Astrocyte (in vitro differentiated cells and primary cell): ENCODE data around the gene RAE1. TPM values are rescaled to one million over a fixed set of nuclear protein-coding genes. Genes with fewer than 3 reads are reported as not detected.

Experiments
- DNase-seq: peaks from one replicate; pipeline ENCODE4 v3.0.0-alpha.2; 2010; ENCODE audit warnings: low read depth
- FAIRE-seq: peaks from 2 replicates; lab custom pipeline; 2011; peaks lifted over from hg19 to GRCh38; lab: Jason Lieb, UNC
- H2AFZ ChIP-seq: 2 replicates; pipeline ENCODE4 v1.6.0; 2012; ENCODE audit warnings: low read depth, low read length, inconsistent platforms
- H3K27ac ChIP-seq: 2 replicates; pipeline ENCODE4 v1.5.1; 2011; ENCODE audit warnings: low read depth, low read length, inconsistent platforms
- H3K27me3 ChIP-seq: 2 replicates; pipeline ENCODE4 v1.6.0; 2011; ENCODE audit warnings: low read length, inconsistent platforms; ENCODE audit not compliant: insufficient read depth
- H3K36me3 ChIP-seq: 2 replicates; pipeline ENCODE4 v1.5.1; 2011; ENCODE audit warnings: low read length, inconsistent platforms; ENCODE audit not compliant: insufficient read depth
- H3K4me1 ChIP-seq: 2 replicates; pipeline ENCODE4 v1.5.1; 2011; ENCODE audit warnings: low read length, inconsistent platforms; ENCODE audit not compliant: insufficient read depth
- H3K4me2 ChIP-seq: 2 replicates; pipeline ENCODE4 v1.6.0; 2012; ENCODE audit warnings: low read length, inconsistent platforms
- H3K4me3 ChIP-seq: 2 replicates; pipeline ENCODE4 v1.5.1; 2011; ENCODE audit warnings: low read depth, mild to moderate bottlenecking, low read length, inconsistent platforms; ENCODE audit not compliant: insufficient read depth
- H3K79me2 ChIP-seq: 2 replicates; pipeline ENCODE4 v1.6.0; 2012; ENCODE audit warnings: mild to moderate bottlenecking, low read length, inconsistent platforms; ENCODE audit not compliant: insufficient read depth
- H3K9ac ChIP-seq: 2 replicates; pipeline ENCODE4 v1.6.0; 2012; ENCODE audit warnings: mild to moderate bottlenecking, low read length, inconsistent platforms
- H3K9me3 ChIP-seq: 2 replicates; pipeline ENCODE4 v1.5.1; 2012; ENCODE audit warnings: low read depth, mild to moderate bottlenecking, low read length, inconsistent platforms; ENCODE audit not compliant: insufficient read depth
- H4K20me1 ChIP-seq: 2 replicates; pipeline ENCODE4 v1.6.0; 2012; ENCODE audit warnings: low read length, inconsistent platforms; ENCODE audit not compliant: insufficient read depth
- H3K27ac Mint-ChIP-seq: one replicate; pipeline ENCODE4 v1.8.0; 2021; ENCODE audit warnings: mild to moderate bottlenecking, mixed read lengths; ENCODE audit not compliant: unreplicated experiment
- H3K27me3 Mint-ChIP-seq: one replicate; pipeline ENCODE4 v1.8.0; 2021; ENCODE audit warnings: low read depth, mixed read lengths; ENCODE audit not compliant: unreplicated experiment
- H3K36me3 Mint-ChIP-seq: one replicate; pipeline ENCODE4 v1.8.0; 2021; ENCODE audit warnings: low read depth, mixed read lengths; ENCODE audit not compliant: unreplicated experiment
- H3K4me1 Mint-ChIP-seq: one replicate; pipeline ENCODE4 v1.8.0; 2021; ENCODE audit warnings: low read depth, mixed read lengths; ENCODE audit not compliant: unreplicated experiment
- H3K4me3 Mint-ChIP-seq: one replicate; pipeline ENCODE4 v1.8.0; 2021; ENCODE audit warnings: mild to moderate bottlenecking, moderate library complexity, mixed read lengths; ENCODE audit not compliant: unreplicated experiment
- H3K9me3 Mint-ChIP-seq: one replicate; pipeline ENCODE4 v1.8.0; 2021; ENCODE audit warnings: mild to moderate bottlenecking, mixed read lengths; ENCODE audit not compliant: unreplicated experiment
- CTCF ChIP-seq: IDR thresholded peaks from 2 replicates; pipeline ENCODE4 v1.5.1; 2011; ENCODE audit warnings: low read depth, mild to moderate bottlenecking, inconsistent platforms, low read length, moderate library complexity; ENCODE audit not compliant: insufficient read depth
- EZH2 ChIP-seq: IDR thresholded peaks from 2 replicates; pipeline ENCODE4 v1.6.1; 2012; ENCODE audit warnings: mild to moderate bottlenecking, low read length, inconsistent platforms; ENCODE audit not compliant: insufficient read depth
- total RNA-seq: library from RNA; stranded (reverse); gene quantifications from 2 replicates; pipeline ENCODE4 v1.2.1, GENCODE V29; 2021

RAE1 gene
- total RNA-seq, 1 donor from 2014 or later: 31.1 TPM

DNA sequence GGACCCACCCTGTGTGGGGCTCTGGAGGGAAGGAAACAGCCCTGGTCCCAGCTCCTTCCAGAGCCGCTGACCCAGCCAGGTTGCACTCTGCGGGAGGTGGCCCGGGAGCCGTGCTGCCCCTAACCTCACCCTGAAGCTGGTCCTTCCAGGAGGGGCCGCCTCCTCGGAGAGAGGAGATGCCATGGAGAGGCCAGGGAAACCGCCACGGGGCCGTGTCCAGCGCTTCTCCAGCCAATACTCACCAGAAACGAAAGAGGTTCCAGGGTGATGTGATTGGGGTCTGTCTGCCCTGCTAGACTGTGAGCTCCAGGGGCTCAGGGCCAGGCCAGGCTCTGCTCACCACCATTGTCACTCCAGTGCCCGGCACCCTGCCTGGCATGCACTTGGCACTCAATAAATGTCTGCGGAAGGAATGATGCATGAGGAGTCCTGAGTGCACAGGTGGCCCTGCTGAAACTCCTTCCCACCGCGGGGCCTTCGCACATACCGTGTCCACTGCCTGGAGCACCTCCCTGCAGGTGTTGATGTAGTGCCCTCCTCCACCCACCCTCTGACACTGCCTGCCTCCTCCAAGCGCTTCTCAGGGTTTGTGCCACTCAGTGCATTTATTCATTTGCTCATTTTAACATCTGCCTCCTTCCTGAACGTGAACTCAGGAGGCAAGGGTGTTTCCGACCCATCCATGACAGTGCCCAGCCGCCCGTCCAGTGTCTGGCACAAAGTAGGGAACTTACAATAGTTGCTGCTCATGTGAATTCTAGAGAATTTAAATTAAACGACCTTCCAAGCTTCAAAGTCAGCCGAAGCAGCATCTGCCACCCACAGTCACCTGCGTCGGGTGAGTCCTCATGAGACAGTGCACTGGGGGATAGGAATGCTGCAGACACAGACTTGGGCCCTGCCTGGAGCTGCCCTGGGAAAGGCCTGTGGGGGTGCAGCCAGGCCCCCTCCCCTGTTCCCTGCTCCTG is 70.5 kb downstream of the RAE1 start:
- Histone ChIP-seq H3K4me3 (no peak overlapping the region), H3K27me3 (peaks cover 14% of the 10 kb centered on the region), H3K9ac (no peak overlapping the region), H2AFZ (no peak overlapping the region), H4K20me1 (no peaks in the 10 kb centered on the region), H3K4me1 (peaks cover 8% of the 10 kb centered on the region), H3K79me2 (no peaks in the 10 kb centered on the region), H3K9me3 (no peaks in the 10 kb centered on the region), H3K36me3 (no peaks in the 10 kb centered on the region), H3K27ac (no peak overlapping the region), H3K4me2 (no peak overlapping the region)
- Mint-ChIP-seq H3K27me3 (peaks cover 19% of the 10 kb centered on the region), H3K4me3 (no peak overlapping the region), H3K27ac (peak overlapping the region; percentile 23), H3K4me1 (peaks cover 4% of the 10 kb centered on the region), H3K9me3 (no peaks in the 10 kb centered on the region), H3K36me3 (no peaks in the 10 kb centered on the region)
- TF ChIP-seq CTCF (no peak), EZH2 (no peak)
- DNase-seq (no peak), FAIRE-seq (no peak)

GRCh38 chr20:57422254-57422653 is 71.2 kb downstream of the RAE1 start:
- H3K9me3 Mint-ChIP-seq: no peaks in the 10 kb centered on the region
- H3K4me1 Mint-ChIP-seq: peaks cover 4% of the 10 kb centered on the region
- H3K27ac Mint-ChIP-seq: no peak overlapping the region
- no peak for DNase-seq
- peaks cover 14% of the 10 kb centered on the region for H3K27me3 ChIP-seq
- H3K4me3 Mint-ChIP-seq: no peak overlapping the region
- no peak for TF ChIP-seq CTCF
- TF ChIP-seq EZH2: no peak
- peaks cover 16% of the 10 kb centered on the region for H3K27me3 Mint-ChIP-seq
- H2AFZ ChIP-seq: no peak overlapping the region
- H3K36me3 ChIP-seq: no peaks in the 10 kb centered on the region
- no peak overlapping the region for H3K27ac ChIP-seq
- H3K4me3 ChIP-seq: no peak overlapping the region
- H4K20me1 ChIP-seq: no peaks in the 10 kb centered on the region
- H3K4me1 ChIP-seq: peaks cover 8% of the 10 kb centered on the region
- H3K9me3 ChIP-seq: no peaks in the 10 kb centered on the region
- H3K4me2 ChIP-seq: no peak overlapping the region
- no peak for FAIRE-seq
- no peak overlapping the region for H3K9ac ChIP-seq
- H3K79me2 ChIP-seq: no peaks in the 10 kb centered on the region
- no peaks in the 10 kb centered on the region for H3K36me3 Mint-ChIP-seq
